A549 (cell line): ENCODE results near the gene KIF21B.

Source experiments
- CBX8 ChIP-seq: fragments of 200-600 bp; sonication (generic); IDR thresholded peaks from 2 replicates; pipeline ENCODE4 v1.6.1; 2016
- EHMT2 ChIP-seq: fragments of 200-600 bp; sonication (generic); IDR thresholded peaks from 2 replicates; pipeline ENCODE4 v1.6.1; 2016; ENCODE audit warnings: antibody characterized with exemption, low read depth, mild to moderate bottlenecking, moderate library complexity
- EP300 ChIP-seq, 2 experiments: fragments of >200 bp; sonication (Bioruptor Twin); formaldehyde crosslinking; IDR thresholded peaks; 2 replicates in 1 of 2; 3 replicates in 1 of 2; pipeline ENCODE4 v1.6.1; 2016 to 2017
- HEYL ChIP-seq: fragments of 250-450 bp; sonication (Bioruptor Pico); IDR thresholded peaks from 2 replicates; pipeline ENCODE4 v1.8.0; 2021; ENCODE audit warnings: mild to moderate bottlenecking, moderate library complexity
- HOXA7 ChIP-seq: fragments of 250-450 bp; sonication (Bioruptor Pico); IDR thresholded peaks from 2 replicates; pipeline ENCODE4 v1.5.0; 2020; ENCODE audit warnings: mild to moderate bottlenecking, moderate library complexity
- HOXB5 ChIP-seq: fragments of 250-450 bp; sonication (Bioruptor Pico); IDR thresholded peaks from 2 replicates; pipeline ENCODE4 v1.5.0; 2020; ENCODE audit warnings: mild to moderate bottlenecking, moderate library complexity
- MYC ChIP-seq: IDR thresholded peaks from 2 replicates; pipeline ENCODE4 v1.6.1; 2012; ENCODE audit warnings: mild to moderate bottlenecking, inconsistent platforms, low read length, improper control_type of control experiment, borderline replicate concordance
- NPAS2 ChIP-seq: fragments of 250-450 bp; sonication (Bioruptor Pico); IDR thresholded peaks from 2 replicates; pipeline ENCODE4 v1.8.0; 2022; ENCODE audit warnings: mild to moderate bottlenecking, moderate library complexity, borderline replicate concordance
- POLR2A ChIP-seq: IDR thresholded peaks from 2 replicates; pipeline ENCODE4 v1.6.1; 2012; ENCODE audit warnings: mild to moderate bottlenecking, low read length
- POLR2AphosphoS2 ChIP-seq: conservative IDR thresholded peaks from 2 replicates; pipeline ENCODE4 v1.6.1; 2012; ENCODE audit warnings: low read length, improper control_type of control experiment, inconsistent platforms
- RFX5 ChIP-seq: fragments of 450-650 bp; IDR thresholded peaks from 2 replicates; pipeline ENCODE4 v1.7.1; 2014; ENCODE audit warnings: antibody characterized with exemption, mild to moderate bottlenecking, moderate library complexity
- TF ChIP-seq, protein P1 (sequence below): fragments of >200 bp; sonication (Bioruptor Twin); formaldehyde crosslinking; IDR thresholded peaks from 3 replicates; pipeline ENCODE4 v1.5.1; 2016
- TF ChIP-seq, protein P2 (sequence below): IDR thresholded peaks from 2 replicates; pipeline ENCODE4 v1.6.1; 2012; ENCODE audit warnings: low read depth, borderline replicate concordance
- TF ChIP-seq, protein P3 (sequence below): fragments of 150-350 bp; IDR thresholded peaks from 2 replicates; pipeline ENCODE4 v1.6.1; 2014; ENCODE audit warnings: low read depth, mild to moderate bottlenecking, low read length

DNA sequence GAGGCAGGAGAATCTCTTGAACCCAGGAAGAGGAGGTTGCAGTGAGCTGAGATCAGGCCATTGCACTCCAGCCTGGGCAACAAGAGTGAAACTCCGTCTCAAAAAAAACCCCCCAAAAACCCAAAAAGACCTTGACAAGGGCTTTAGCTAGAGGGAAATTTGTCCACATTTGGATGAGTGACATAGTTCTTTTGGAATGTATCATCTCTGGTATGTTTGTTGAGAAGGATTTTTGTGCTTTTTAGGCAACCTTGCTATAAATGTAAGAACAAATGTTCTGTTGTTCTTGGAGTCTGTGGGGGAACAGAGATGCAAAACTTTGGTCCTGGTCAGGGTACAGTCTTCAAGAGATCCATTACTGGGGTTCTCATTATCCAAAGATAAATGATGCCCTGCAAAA is 99.9 kb downstream of the KIF21B start:
- TF ChIP-seq HEYL (CRISPR knock-in tag) (no peak), HOXA7 (CRISPR knock-in tag) (no peak), RFX5 (no peak), POLR2AphosphoS2 (no peak), NPAS2 (no peak), EHMT2 (no peak), POLR2A (no peak), MYC (no peak), EP300 (IDR thresholded peaks at IDR 0.05) (no peak), HOXB5 (CRISPR knock-in tag) (no peak), CBX8 (no peak)
- TF ChIP-seq, protein P1, sequence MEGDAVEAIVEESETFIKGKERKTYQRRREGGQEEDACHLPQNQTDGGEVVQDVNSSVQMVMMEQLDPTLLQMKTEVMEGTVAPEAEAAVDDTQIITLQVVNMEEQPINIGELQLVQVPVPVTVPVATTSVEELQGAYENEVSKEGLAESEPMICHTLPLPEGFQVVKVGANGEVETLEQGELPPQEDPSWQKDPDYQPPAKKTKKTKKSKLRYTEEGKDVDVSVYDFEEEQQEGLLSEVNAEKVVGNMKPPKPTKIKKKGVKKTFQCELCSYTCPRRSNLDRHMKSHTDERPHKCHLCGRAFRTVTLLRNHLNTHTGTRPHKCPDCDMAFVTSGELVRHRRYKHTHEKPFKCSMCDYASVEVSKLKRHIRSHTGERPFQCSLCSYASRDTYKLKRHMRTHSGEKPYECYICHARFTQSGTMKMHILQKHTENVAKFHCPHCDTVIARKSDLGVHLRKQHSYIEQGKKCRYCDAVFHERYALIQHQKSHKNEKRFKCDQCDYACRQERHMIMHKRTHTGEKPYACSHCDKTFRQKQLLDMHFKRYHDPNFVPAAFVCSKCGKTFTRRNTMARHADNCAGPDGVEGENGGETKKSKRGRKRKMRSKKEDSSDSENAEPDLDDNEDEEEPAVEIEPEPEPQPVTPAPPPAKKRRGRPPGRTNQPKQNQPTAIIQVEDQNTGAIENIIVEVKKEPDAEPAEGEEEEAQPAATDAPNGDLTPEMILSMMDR, result no peak
- TF ChIP-seq, protein P2, sequence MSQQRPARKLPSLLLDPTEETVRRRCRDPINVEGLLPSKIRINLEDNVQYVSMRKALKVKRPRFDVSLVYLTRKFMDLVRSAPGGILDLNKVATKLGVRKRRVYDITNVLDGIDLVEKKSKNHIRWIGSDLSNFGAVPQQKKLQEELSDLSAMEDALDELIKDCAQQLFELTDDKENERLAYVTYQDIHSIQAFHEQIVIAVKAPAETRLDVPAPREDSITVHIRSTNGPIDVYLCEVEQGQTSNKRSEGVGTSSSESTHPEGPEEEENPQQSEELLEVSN, result no peak
- TF ChIP-seq, protein P3, sequence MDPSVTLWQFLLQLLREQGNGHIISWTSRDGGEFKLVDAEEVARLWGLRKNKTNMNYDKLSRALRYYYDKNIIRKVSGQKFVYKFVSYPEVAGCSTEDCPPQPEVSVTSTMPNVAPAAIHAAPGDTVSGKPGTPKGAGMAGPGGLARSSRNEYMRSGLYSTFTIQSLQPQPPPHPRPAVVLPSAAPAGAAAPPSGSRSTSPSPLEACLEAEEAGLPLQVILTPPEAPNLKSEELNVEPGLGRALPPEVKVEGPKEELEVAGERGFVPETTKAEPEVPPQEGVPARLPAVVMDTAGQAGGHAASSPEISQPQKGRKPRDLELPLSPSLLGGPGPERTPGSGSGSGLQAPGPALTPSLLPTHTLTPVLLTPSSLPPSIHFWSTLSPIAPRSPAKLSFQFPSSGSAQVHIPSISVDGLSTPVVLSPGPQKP, result no peak
